Activated CD4-positive, CD25-positive, alpha-beta regulatory T cell treated with anti-CD3 and anti-CD28 coated beads, Interleukin-2, amount 50 U/mL, for 72 hours (primary cell): Measurements from ENCODE around the gene RAB27B.
"Not testable (repeated sequence)": the region's sequence is repeated elsewhere in the genome, so short reads cannot be mapped to it uniquely, and the experiment has no call there.

Source experiments
- DNase-seq: peaks from one replicate; pipeline ENCODE4 v3.0.0; 2021

The RAB27B gene, protein sequence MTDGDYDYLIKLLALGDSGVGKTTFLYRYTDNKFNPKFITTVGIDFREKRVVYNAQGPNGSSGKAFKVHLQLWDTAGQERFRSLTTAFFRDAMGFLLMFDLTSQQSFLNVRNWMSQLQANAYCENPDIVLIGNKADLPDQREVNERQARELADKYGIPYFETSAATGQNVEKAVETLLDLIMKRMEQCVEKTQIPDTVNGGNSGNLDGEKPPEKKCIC

GRCh38 chr18:54828281-54828881 is at the start of gene RAB27B:
Gene RAB27B, plus strand, starts transcription at chr18:54828477. Its CDS starts 49,109 bp downstream, at chr18:54877586.
- peak; percentile 43 for DNase-seq

- no peak for DNase-seq
Observed at GRCh38 chr18:54780285-54780861, 47.9 kb upstream of the RAB27B start.

GRCh38 chr18:54780970-54781369 is 47.3 kb upstream of the RAB27B start:
- no peak for DNase-seq

GRCh38 chr18:54783139-54783538 is 45.1 kb upstream of the RAB27B start:
- no peak for DNase-seq

DNA sequence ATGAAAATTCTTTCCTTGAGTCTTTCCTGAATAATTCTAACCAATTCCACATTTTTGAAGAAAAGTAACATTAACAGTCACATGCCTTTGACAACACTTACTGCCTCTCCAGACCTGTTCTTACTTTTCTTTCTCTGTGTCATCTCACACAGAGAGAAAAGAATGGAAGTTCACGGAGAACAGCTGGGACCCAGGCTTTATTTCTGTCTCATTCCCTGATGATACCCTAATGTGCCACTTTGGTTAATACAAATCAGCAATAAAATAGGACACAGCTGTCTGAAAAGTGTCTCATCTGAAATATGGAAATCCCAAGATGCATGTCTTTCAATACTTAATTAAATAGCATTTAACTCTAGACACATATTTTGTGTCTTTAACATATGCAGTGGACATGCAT is 42.1 kb upstream of the RAB27B start:
- DNase-seq: no peak

DNA sequence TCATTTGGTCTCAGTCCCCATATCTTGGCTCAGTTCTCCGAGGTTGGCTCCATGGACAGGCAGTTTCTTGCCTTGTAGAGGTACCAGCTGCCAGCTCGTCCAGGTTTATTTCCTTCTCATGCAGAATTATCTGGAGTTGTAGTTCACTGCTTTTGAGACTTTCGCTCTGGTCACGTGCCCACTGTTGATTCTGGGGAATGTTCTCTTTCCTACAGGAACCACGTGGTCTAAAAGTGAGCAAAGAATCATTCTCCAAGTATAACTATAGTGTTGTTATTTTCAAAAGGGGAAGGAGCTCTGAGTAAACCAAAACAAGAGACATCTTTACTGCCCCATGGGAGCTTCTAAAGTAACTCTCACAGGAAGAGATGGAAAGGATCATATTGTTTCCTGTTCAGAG is 41.2 kb upstream of the RAB27B start:
- no peak for DNase-seq

- no peak for DNase-seq
Observed at GRCh38 chr18:54787616-54788015, 40.7 kb upstream of the RAB27B start.

DNA sequence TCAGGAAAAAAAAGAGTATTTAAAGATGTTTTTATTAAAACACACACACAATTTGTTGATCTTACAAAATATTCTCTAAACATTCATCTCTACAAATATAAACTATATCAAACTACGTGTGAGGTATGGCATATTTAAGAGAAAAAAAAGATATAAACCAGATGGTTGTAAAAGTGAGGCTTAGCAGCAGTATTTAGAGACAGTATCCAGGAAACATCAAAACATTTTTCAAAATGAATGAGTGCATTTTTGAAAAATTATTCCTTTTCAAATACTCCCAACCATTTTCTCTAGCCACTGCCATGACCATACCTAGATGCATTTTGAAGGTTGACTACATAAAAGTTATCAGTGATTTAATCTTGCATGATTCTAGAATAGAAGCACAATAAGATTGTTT is 38.2 kb upstream of the RAB27B start:
- no peak for DNase-seq

DNA sequence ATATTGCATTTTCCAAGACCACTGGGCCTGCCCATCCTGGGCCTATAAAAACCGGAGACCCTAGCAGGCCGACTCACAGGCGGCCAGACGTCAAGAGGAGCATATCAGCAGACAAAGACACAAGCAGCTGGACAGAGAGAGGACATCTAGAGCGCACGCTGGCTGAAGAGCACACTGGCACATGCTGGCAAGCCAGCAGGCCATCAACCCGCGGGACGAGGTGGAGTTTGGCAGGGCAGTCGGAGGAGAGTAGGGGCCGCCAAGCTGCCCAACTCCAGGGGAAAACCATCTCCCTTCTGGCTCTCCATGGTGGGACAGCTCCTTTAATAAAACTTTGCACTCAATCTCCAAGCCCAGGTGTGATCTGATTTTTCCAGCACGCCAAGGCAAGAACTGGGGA is 36.6 kb upstream of the RAB27B start:
- no peak for DNase-seq

DNA sequence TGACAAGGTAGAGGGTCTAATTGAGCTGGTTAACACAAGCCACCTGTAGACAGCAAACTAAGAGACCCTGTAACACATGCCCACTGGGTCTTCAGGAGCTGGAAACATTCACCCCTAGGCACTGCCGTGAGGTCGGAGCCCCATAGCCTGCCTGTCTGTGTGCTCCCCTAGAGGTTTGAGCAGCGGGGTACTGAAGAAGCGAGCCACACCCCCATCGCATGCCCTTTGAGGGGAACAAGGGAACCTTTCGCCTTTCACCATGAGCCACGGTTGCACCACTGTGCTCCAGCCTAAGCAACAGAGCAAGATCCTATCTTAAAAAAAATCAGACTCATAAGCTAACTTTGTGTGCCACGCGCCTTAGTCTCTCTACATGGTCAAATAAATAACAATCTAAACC is 36.2 kb upstream of the RAB27B start:
- DNase-seq: no peak

- no peak for DNase-seq
Observed at GRCh38 chr18:54794823-54795222, 33.5 kb upstream of the RAB27B start.

DNA sequence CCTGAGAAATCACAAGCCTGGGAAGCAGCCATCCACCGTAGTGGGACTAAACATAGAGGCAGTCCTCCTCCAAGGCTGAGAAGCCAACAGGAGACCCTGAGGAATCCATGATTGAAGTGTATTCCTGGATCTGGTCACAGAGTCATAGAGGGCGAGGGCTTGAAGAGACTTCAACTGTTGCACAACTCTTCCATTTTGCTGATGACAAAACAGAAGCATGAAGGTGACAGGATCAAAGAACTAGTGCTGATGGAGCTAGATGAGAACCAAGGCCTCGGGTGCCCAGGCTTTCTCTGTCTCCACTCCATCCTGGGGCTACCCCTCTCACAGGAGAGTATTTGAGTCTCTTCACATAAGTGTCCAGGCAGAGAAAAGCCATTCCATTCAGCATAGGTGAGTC is 30.1 kb upstream of the RAB27B start:
- no peak for DNase-seq

DNA sequence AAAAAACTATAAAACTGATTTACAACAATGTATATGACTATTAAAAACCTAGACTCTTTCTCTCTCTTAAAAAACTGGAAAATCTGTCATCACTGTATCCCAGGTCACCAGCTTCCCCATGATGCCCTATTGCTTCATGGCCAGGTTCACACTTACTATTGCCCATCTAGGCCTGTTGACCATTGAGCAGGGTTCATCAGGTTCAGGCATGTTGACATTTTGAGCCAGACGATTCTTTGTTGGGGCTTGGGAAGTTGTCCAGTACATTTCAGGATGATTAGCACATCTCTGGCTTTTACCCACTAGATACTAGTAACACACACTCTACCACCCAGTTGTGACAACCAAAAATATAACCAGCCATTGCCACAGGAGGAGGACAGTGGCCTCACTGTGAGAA is 26.9 kb upstream of the RAB27B start:
- no peak for DNase-seq

- DNase-seq: no peak
Observed at GRCh38 chr18:54802178-54802577, 26.1 kb upstream of the RAB27B start.

- no peak for DNase-seq
Observed at GRCh38 chr18:54802686-54803395, 25.4 kb upstream of the RAB27B start.

DNA sequence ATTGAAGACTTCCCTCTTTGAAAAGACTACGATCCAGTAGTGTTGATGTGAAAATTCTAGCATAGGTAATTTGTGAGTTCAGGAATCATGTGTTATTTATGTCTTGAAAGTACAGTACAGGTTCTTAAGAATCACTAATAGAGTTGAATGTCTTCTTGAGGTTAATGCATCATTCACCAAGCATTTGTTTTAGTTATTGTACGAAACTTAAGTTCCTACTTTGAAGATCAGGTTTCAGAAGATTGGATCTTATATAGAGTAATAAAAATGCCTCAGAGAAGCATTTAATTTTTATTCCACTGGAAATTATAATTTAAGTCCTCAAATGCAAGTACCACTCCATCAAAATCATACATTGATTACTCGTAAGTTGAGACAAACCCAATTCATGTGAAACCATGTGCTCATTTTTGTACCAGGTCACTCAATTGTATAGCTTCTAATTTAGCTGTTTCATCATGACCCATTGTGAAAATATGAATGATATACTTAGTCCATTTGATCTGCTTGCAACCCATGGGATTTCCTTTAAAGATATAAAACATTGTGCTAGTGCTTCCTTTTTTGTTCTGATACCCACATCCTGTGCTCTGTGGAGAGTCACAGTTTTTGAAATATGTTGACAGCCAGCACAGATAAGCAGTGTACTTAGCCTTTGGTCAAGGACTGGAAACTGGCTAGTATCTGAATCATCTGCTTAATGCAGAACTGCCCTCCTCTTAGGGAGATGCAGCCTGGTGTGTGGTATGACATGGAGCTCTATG is 22.5 kb upstream of the RAB27B start:
- DNase-seq: no peak

GRCh38 chr18:54806526-54806925 is 21.8 kb upstream of the RAB27B start:
- no peak for DNase-seq

- no peak for DNase-seq
Observed at GRCh38 chr18:54807303-54807702, 21.0 kb upstream of the RAB27B start.

DNA sequence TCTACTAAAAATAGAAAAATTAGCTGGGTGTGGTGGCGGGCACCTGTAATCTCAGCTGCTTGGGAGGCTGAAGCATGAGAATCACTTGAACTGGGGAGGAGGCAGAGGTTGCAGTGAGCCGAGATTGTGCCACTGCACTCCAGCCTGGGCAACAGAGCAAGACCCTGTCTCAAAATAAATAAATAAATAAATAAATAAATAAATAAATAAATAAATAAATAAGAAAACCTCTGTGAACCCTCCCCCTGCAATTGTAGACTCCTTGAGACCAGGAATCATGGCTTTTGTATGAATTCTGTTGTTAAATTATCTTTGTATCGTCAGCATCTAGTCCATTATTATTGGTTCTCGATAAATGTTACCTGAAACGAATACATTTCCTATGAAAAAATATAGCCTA is 17.6 kb upstream of the RAB27B start:
- DNase-seq: not testable (repeated sequence)

GRCh38 chr18:54812885-54813284 is 15.4 kb upstream of the RAB27B start:
- DNase-seq: no peak

DNA sequence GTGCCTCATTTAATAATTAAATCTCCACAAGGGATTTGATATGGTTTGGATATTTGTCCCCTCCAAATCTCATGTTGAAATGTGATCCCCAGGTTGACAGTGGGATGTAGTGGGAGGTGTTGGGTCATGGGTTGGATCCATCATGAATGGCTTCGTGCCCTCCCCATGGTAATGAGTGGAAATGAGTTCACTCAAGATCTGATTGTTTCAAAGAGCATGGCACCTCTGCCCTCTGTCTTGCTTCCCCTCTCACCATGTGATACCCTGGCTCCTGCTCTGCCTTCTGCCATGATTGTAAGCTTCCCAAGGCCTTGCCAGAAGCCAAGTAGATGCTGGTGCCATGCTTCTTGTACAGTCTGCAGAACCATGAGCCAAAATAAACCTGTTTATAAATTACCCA is 15.0 kb upstream of the RAB27B start:
- no peak for DNase-seq

- no peak for DNase-seq
Observed at GRCh38 chr18:54813977-54814565, 14.2 kb upstream of the RAB27B start.

GRCh38 chr18:54815086-54815485 is 13.2 kb upstream of the RAB27B start:
- no peak for DNase-seq
